A549 treated with Hydrocortisone at 1 μM for 4 hours (cell line): ENCODE results near the gene CA5B. TPM values are rescaled to one million over a fixed set of nuclear protein-coding genes. Genes with fewer than 3 reads are reported as not detected.

ENCODE experiments used
- total RNA-seq: library from RNA; stranded (reverse); fragments of 200-300 nt; extraction: Qiagen RNA extraction; gene quantifications from 5 replicates; pipeline ENCODE4 v1.2.3, GENCODE V29; 2022

CA5B gene, protein sequence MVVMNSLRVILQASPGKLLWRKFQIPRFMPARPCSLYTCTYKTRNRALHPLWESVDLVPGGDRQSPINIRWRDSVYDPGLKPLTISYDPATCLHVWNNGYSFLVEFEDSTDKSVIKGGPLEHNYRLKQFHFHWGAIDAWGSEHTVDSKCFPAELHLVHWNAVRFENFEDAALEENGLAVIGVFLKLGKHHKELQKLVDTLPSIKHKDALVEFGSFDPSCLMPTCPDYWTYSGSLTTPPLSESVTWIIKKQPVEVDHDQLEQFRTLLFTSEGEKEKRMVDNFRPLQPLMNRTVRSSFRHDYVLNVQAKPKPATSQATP
- total RNA-seq = 2.2 to 2.9 TPM (median 2.7 TPM) in 5 replicates

DNA sequence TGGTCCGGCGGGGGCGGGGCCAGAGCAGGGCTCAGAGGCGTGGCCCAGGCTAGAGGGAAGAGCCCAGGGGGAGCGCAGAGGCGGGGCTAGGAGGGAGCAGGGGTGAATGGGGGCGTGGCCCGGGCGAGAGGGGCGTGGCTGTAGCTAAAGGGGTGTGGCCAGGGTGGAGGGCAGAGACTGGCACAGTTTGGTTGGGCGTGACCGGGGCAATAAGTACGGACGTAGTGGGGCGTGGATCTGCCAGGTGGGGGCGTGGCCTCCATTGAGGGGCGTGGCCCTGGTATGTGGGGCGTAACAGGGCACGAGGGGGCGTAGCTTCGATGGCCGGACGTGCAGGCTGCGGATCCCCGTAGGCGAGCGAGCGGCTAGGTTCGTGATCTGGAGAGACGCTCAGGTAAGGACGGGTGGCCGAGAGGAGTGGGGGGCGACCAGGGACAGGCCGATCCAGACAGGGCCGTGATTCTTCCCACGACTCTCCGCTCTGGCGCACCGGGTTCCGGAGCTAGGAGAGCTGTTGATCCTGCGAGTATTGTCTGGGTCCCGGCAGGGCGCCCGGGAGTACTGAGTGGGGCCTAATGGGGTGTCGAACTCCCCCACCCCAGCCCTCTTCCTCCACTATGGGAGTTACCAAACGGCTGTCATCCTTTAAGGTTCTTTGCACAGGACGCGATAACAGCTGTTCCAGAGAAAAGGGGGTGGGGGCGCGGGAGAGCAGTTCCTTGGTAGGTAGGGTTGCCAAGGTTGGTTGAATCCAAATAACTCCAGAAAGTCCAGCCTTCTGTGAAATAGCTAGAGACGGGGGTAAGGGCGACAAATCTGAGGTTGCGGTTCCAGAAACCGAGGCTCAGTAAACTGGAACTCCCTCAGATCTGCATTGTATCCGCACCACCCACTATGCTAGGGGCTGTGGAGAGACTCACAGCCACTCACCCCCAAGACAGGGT, at the start of gene CA5B:
Gene CA5B (plus strand): TSS at position 312 of the 944 bp plus-strand sequence. CDS start 11,754 bp downstream, outside the sequence.

DNA sequence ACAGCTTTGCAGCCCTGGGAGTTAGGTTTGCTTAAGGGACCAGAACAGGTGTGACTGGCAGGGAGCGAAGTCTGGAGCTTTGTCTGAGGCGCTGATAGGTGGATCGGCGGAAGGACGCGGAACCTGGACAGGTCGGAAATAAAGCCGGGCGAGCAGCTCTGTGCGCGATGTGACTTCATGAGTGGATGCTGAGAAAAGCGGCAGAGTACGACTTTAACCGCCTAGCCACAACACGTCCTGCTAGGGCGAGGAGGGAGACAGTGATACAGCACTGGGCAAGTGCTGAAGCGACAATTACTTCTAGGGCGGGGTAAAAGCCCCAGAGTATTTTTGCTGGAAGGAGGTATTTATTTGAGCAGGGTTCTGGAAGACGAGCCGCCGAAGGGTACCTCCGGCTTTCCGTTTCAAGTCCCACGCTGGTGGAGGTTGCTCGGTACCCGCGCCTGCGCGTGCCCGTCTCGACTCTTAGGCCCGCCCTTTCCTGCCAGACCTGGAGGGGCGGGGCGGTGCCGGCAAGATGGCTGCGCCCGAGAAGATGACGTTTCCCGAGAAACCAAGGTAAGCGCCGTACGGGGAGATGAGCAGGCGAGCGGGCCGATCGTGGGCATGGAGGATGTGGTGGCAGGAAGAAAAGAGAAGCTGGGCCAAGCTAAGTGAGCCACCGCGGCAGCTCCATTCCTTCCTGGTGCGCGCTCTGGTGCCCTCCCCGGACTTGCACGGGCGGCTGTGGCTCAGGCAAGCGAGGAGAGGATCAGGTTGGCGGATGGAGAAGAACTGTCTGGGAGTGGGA, 52.1 kb downstream of the CA5B start, which contains the start of gene ZRSR2:
Gene ZRSR2 (plus strand): TSS at position 506 of the 790 bp plus-strand sequence. CDS start 12 bp downstream, at position 518.

Other genes with a start within 250 kb of the CA5B start
- gene PIR, start 244.9 kb upstream of the CA5B start, total RNA-seq = 46.8 to 54.6 TPM (median 54.0 TPM) in 5 replicates
- gene BMX, start 237.5 kb upstream of the CA5B start, total RNA-seq = 0.03 TPM in 1 of 5 replicates, not detected in the others
- 0.05 to 0.06 TPM in 2 of 5 replicates, not detected in the others for gene ACE2, start 137.3 kb upstream of the CA5B start, total RNA-seq
- 0.65 to 0.86 TPM (median 0.81 TPM) in 5 replicates for gene CLTRN, start 73.5 kb upstream of the CA5B start, total RNA-seq
- gene ZRSR2, start 52.2 kb downstream of the CA5B start, total RNA-seq = 9.4 to 11.4 TPM (median 10.1 TPM) in 5 replicates
- gene AP1S2, start 116.5 kb downstream of the CA5B start, total RNA-seq = 13.8 to 19.4 TPM (median 17.1 TPM) in 5 replicates